Calu3 (cell line): Measurements from ENCODE around the gene CAMKMT. TPM values are rescaled to one million over a fixed set of nuclear protein-coding genes. Genes with fewer than 3 reads are reported as not detected.

Experiments used
- BruUV-seq: library from RNA; stranded (reverse); fragments of 400-500 nt; replicated peaks from 2 replicates; lab custom pipeline; 2021; lab: Mats Ljungman, UMichigan
- CTCF ChIA-PET: fragments of 300-600 bp; sonication (Branson Sonifier 250); formaldehyde crosslinking; loops from one replicate; lab custom pipeline; 2022; ENCODE audit warnings: antibody characterized with exemption; lab: Charles Lee
- DNase-seq: peaks from one replicate; pipeline ENCODE4 v3.0.0; 2022
- H3K27ac Mint-ChIP-seq: one replicate; pipeline ENCODE4 v1.8.0; 2022; ENCODE audit warnings: mixed read lengths; ENCODE audit not compliant: unreplicated experiment
- H3K27me3 Mint-ChIP-seq: one replicate; pipeline ENCODE4 v1.8.0; 2022; ENCODE audit warnings: mixed read lengths; ENCODE audit not compliant: unreplicated experiment
- H3K36me3 Mint-ChIP-seq: one replicate; pipeline ENCODE4 v1.8.0; 2022; ENCODE audit warnings: mild to moderate bottlenecking, moderate library complexity, mixed read lengths; ENCODE audit not compliant: insufficient read depth, unreplicated experiment
- H3K4me1 Mint-ChIP-seq: one replicate; pipeline ENCODE4 v1.8.0; 2022; ENCODE audit warnings: mild to moderate bottlenecking, low read depth, mixed read lengths; ENCODE audit not compliant: unreplicated experiment
- H3K4me3 Mint-ChIP-seq: one replicate; pipeline ENCODE4 v1.8.0; 2022; ENCODE audit warnings: mild to moderate bottlenecking, low read depth, moderate library complexity, mixed read lengths; ENCODE audit not compliant: unreplicated experiment
- H3K9me3 Mint-ChIP-seq: one replicate; pipeline ENCODE4 v1.8.0; 2022; ENCODE audit warnings: low read depth, mixed read lengths; ENCODE audit not compliant: unreplicated experiment
- intact Hi-C: fragments of 100-400 bp; cut with micrococcal nuclease; formaldehyde crosslinking; loops from one replicate; pipeline ENCODE4 v1.10.0; 2022; ENCODE audit not compliant: unreplicated experiment
- total RNA-seq: library from RNA; stranded (reverse); gene quantifications from 2 replicates; pipeline ENCODE4 v1.2.3, GENCODE V29; 2022
- TF ChIP-seq, protein P1 (sequence below): fragments of 200-600 bp; IDR thresholded peaks from one replicate; pipeline ENCODE4 v1.8.0; 2022; ENCODE audit warnings: antibody characterized with exemption; ENCODE audit not compliant: unreplicated experiment

The CAMKMT gene
- total RNA-seq, 1 experiment from 2014 or later, result 20.6 TPM

DNA sequence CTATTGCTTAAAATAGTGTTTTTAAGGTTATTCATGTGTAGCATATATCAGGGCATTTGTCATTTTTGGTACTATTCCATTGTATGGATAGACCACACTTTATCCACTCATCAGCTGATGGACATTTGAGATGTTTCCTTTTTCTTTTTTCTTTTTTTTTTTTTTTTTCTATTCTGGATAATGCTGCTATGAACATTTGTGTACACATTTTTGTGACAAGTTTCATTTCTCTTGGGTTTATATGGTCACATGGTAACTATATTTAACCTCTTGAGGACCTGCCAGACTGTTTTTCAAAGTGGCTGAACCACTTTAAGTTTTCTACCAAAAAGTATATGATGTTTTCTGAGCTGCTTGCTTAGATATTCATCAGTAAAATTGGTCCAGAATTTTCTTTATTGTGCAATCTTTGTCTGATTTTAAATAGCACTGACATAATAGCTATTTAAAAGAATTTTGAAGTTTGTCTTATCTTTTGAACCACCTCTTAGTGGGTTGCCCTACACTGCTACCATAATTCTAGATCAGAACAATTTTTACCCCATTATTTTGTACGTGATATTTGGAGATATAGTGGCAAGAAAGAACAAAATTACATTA, 360.4 kb downstream of the CAMKMT start:
- no peak overlapping the region for H3K27ac Mint-ChIP-seq

DNA sequence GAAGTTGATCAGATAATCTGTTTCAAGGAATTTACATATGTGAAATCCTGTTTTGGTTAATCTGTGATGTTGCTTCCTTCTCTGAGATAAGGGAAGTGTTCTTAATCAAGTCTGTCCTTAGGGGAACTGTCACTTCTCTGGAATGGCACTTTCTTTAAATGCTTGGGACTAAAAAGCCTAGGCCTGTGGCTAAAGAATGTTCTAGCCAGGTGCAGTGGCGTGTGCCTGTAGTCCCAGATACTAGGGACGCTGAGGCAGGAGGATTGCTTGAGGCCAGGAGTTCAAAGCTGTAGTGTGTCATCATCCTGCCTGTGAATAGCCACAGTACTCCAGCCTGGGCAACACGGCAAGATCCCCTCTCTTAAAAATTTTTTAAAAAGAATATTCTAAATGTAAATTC, 362.2 kb downstream of the CAMKMT start:
- Mint-ChIP-seq H3K4me1 (no peaks in the 10 kb centered on the region), H3K9me3 (no peaks in the 10 kb centered on the region), H3K36me3 (no peaks in the 10 kb centered on the region), H3K27me3 (no peaks in the 10 kb centered on the region), H3K4me3 (no peak overlapping the region), H3K27ac (no peak overlapping the region)
- intact Hi-C loops, result no loop called here
- CTCF ChIA-PET, result no interaction called here
- no TSS peak for BruUV-seq
- TF ChIP-seq, protein P1, sequence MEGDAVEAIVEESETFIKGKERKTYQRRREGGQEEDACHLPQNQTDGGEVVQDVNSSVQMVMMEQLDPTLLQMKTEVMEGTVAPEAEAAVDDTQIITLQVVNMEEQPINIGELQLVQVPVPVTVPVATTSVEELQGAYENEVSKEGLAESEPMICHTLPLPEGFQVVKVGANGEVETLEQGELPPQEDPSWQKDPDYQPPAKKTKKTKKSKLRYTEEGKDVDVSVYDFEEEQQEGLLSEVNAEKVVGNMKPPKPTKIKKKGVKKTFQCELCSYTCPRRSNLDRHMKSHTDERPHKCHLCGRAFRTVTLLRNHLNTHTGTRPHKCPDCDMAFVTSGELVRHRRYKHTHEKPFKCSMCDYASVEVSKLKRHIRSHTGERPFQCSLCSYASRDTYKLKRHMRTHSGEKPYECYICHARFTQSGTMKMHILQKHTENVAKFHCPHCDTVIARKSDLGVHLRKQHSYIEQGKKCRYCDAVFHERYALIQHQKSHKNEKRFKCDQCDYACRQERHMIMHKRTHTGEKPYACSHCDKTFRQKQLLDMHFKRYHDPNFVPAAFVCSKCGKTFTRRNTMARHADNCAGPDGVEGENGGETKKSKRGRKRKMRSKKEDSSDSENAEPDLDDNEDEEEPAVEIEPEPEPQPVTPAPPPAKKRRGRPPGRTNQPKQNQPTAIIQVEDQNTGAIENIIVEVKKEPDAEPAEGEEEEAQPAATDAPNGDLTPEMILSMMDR, result no peak
- no peak for DNase-seq

More for the DNA sequence above, 360.4 kb downstream of the CAMKMT start:
- Mint-ChIP-seq H3K4me1 (no peaks in the 10 kb centered on the region), H3K27me3 (no peaks in the 10 kb centered on the region), H3K36me3 (no peaks in the 10 kb centered on the region), H3K9me3 (no peaks in the 10 kb centered on the region), H3K4me3 (no peak overlapping the region)
- intact Hi-C loops, result no loop called here
- DNase-seq, result no peak
- CTCF ChIA-PET, result no interaction called here
- BruUV-seq, result no TSS peak
- TF ChIP-seq, protein P1, result no peak

DNA sequence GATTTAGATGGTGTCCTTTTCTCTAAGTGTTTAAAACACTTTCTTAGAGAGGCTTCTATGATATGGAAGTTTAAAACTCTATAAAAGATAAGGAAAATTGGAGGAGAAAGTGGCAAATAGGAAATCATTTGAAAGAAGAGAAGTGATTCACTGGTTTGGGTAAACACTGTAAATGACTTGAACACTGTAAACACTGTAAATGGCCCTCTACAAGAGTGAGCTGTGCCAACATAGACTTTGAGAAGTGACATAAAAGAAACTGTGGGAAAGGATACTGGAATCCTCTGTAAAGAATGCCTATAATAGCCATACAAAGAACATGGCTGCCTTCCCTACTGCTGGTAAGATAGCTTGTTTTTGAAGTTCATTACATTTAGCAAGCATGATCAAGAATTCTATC, 368.8 kb downstream of the CAMKMT start:
- no TSS peak for BruUV-seq
- no peaks in the 10 kb centered on the region for H3K4me1 Mint-ChIP-seq
- no peaks in the 10 kb centered on the region for H3K9me3 Mint-ChIP-seq
- DNase-seq, result no peak
- H3K27ac Mint-ChIP-seq, result no peak overlapping the region
- intact Hi-C loops, result no loop called here
- H3K36me3 Mint-ChIP-seq, result no peaks in the 10 kb centered on the region
- CTCF ChIA-PET, result interaction anchor here (0.5 kb wide), 2 partner anchors 346 to 504 kb away, joined by 3 to 4 read pairs; no protein-coding TSS in a partner anchor
- H3K27me3 Mint-ChIP-seq, result no peaks in the 10 kb centered on the region
- TF ChIP-seq, protein P1, result no peak
- H3K4me3 Mint-ChIP-seq, result no peak overlapping the region

DNA sequence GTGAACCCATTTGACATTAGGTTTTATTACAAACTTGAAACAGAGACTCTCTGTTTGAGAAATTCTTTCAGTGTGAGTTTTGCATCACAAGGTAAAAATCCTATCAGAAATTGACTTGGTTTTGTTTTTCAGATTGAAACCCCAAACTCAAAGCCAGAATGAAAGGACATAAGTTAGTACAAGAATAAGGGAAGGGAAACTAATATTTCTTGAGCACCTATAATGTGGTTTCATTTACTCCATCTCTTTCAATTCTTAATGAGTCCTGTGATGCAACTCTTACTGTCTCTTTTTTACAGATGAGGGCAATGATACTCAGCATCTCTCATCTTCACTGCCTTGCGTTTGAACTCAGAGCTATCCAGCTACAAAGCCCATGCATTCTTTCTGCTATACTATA, 369.8 kb downstream of the CAMKMT start:
- peaks cover under 1% of the 10 kb centered on the region for H3K9me3 Mint-ChIP-seq
- no peaks in the 10 kb centered on the region for H3K36me3 Mint-ChIP-seq
- no TSS peak for BruUV-seq
- H3K4me3 Mint-ChIP-seq, result no peak overlapping the region
- H3K27ac Mint-ChIP-seq, result no peak overlapping the region
- H3K4me1 Mint-ChIP-seq, result no peaks in the 10 kb centered on the region
- CTCF ChIA-PET, result interaction anchor here (1.0 kb wide), 1 partner anchor 15 kb away, joined by 3 read pairs; no protein-coding TSS in a partner anchor
- no peak for DNase-seq
- intact Hi-C loops, result no loop called here
- TF ChIP-seq, protein P1, result no peak
- H3K27me3 Mint-ChIP-seq, result no peaks in the 10 kb centered on the region
